ENCODE data around the gene FHAD1. TPM values are rescaled to one million over a fixed set of nuclear protein-coding genes. Genes with fewer than 3 reads are reported as not detected.

FHAD1 gene
- polyA plus RNA-seq, 1 of the 3 experiments (the other 2 are of a cell fraction): 0.48 TPM

DNA sequence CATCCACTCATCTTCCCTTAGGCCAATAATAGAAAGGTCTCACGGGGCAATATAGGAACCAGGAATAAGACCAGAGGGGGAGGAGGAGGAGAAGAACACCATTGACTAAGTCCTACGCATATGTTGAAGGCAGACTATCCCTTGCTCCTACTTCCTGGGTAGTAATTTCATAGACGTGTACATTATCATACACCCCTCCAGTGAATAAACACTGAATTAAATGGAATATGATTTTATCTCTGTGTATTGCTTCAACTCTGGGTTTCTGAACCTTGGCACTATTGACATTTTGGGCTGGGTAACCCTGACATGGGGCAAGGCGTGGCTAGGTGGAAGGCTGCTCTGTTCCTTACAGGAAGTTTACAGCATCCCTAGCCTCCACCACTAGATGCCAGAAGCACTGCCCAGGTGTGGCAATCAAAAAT is 17.3 kb upstream of the FHAD1 start:
- Histone ChIP-seq H3K27ac (ENCODE audit: low read depth in 2 of 2, low read length in 1 of 2) (no peak overlapping the region), H3F3A (replicated peaks; ENCODE audit: insufficient read depth) (no peaks in the 10 kb centered on the region), H3K27me3 (ENCODE audit: insufficient read depth) (no peaks in the 10 kb centered on the region), H3K4me1 (ENCODE audit: control insufficient read depth in 1 of 2, insufficient read depth in 2 of 2, low read depth in 1 of 2, low read length in 1 of 2) (peaks cover 0 to 21% of the 10 kb centered on the region in 2 experiments; a peak in 1 of 4 replicates), H3K36me3 (replicated peaks in 1 of 2; ENCODE audit: control insufficient read depth in 1 of 2, insufficient read depth in 2 of 2, low read length in 1 of 2) (no peaks in the 10 kb centered on the region), H4K20me1 (ENCODE audit: insufficient read depth) (no peaks in the 10 kb centered on the region), H3K4me2 (no peak overlapping the region), H3K79me2 (ENCODE audit: insufficient read depth) (no peaks in the 10 kb centered on the region), H3K9ac (no peak overlapping the region), H3K9me3 (no peaks in the 10 kb centered on the region), H3K4me3 (ENCODE audit: low read depth in 2 of 2, low read length in 1 of 2) (no peak overlapping the region), H3K9me2 (no peaks in the 10 kb centered on the region), H2AFZ (ENCODE audit: low read depth) (no peak overlapping the region)
- CTCF ChIA-PET: interaction anchor here (1.0 kb wide), 1 partner anchor 102 kb away, joined by 3 read pairs; no protein-coding TSS in a partner anchor
- 81% methylated on average over 4 of the region's 4 CpGs for WGBS (ENCODE audit: low lambda C conversion rate)
- POLR2A ChIA-PET: no interaction called here
- DNase-seq: no peak
- TF ChIP-seq, protein P1, sequence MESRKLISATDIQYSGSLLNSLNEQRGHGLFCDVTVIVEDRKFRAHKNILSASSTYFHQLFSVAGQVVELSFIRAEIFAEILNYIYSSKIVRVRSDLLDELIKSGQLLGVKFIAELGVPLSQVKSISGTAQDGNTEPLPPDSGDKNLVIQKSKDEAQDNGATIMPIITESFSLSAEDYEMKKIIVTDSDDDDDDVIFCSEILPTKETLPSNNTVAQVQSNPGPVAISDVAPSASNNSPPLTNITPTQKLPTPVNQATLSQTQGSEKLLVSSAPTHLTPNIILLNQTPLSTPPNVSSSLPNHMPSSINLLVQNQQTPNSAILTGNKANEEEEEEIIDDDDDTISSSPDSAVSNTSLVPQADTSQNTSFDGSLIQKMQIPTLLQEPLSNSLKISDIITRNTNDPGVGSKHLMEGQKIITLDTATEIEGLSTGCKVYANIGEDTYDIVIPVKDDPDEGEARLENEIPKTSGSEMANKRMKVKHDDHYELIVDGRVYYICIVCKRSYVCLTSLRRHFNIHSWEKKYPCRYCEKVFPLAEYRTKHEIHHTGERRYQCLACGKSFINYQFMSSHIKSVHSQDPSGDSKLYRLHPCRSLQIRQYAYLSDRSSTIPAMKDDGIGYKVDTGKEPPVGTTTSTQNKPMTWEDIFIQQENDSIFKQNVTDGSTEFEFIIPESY (IDR thresholded peaks at IDR 0.05; ENCODE audit: borderline replicate concordance, low read depth): no peak
- TF ChIP-seq SIN3A (IDR thresholded peaks at IDR 0.05; ENCODE audit: borderline replicate concordance, low read depth, low read length) (no peak), JUND (IDR thresholded peaks at IDR 0.05) (no peak), RFX5 (IDR thresholded peaks at IDR 0.05; ENCODE audit: low read length) (no peak), POLR2AphosphoS5 (IDR thresholded peaks at IDR 0.05; ENCODE audit: low read depth, low read length) (no peak), TCF12 (IDR thresholded peaks at IDR 0.05) (no peak), RCOR1 (IDR thresholded peaks at IDR 0.05; ENCODE audit: low read length) (no peak), REST (IDR thresholded peaks at IDR 0.05; ENCODE audit: low read depth, low read length) (no peak), MAX (IDR thresholded peaks at IDR 0.05; ENCODE audit: low read depth) (no peak), GABPA (IDR thresholded peaks at IDR 0.05; ENCODE audit: low read depth) (no peak), CTCF (IDR thresholded peaks at IDR 0.05) (no peak), FOXM1 (IDR thresholded peaks at IDR 0.05; ENCODE audit: low read depth) (no peak), FOSL2 (IDR thresholded peaks at IDR 0.05; ENCODE audit: borderline replicate concordance, low read depth) (no peak), CHD2 (IDR thresholded peaks at IDR 0.05; ENCODE audit: low read length, partially characterized antibody) (no peak)
- TF ChIP-seq, protein P2, sequence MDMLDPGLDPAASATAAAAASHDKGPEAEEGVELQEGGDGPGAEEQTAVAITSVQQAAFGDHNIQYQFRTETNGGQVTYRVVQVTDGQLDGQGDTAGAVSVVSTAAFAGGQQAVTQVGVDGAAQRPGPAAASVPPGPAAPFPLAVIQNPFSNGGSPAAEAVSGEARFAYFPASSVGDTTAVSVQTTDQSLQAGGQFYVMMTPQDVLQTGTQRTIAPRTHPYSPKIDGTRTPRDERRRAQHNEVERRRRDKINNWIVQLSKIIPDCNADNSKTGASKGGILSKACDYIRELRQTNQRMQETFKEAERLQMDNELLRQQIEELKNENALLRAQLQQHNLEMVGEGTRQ (IDR thresholded peaks at IDR 0.05; ENCODE audit: borderline replicate concordance, low read depth, low read length): no peak

Measured in SK-N-SH (cell line).